Measurements from ENCODE around the gene PLXND1. TPM values are rescaled to one million over a fixed set of nuclear protein-coding genes. Genes with fewer than 3 reads are reported as not detected.
A peak's percentile ranks its signal among the peaks of the same experiment; 100 is the strongest.

The PLXND1 gene
- total RNA-seq, 4 donors from 2014 or later: 50.5 to 89.9 (median 76.6) TPM

GRCh38 chr3:129577925-129578786 lies 28.3 kb downstream of the PLXND1 start:
- WGBS: 72% methylated on average over 16 of the region's 21 CpGs
- H3K27ac ChIP-seq (replicated peaks in 1 of 4): peak overlapping the region; percentile 56 to 60 (median 58)
- no peak for TF ChIP-seq POLR2AphosphoS5 (IDR thresholded peaks at IDR 0.05)
- TF ChIP-seq POLR2A (IDR thresholded peaks at IDR 0.05; ENCODE audit: low read depth): no peak
- no peak for TF ChIP-seq CTCF (IDR thresholded peaks at IDR 0.05)
- no peak for TF ChIP-seq EP300 (IDR thresholded peaks at IDR 0.05)

DNA sequence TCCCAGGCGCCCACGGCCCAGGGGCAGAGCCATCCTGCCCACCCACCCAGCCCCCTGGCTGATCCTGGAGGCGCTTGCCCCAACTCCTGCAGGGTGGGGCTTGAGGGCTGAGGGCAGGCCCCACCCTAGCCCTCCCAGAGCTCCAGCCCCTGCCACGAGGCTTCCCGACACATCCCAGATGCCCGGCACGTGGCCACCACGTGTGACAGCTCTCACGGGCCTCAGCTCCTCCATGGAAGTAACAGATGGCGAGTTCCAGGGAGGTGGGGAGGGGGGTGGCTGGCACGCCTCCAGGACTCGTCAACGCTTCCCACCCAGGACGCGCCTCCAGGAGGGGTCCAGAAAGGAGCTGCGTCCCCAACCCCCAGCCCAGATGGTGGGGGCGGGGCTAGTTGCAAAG lies 29.1 kb downstream of the PLXND1 start:
- 43% methylated on average over 8 of the region's 17 CpGs for WGBS
- peaks cover 8 to 90% (median 68%) of the 10 kb centered on the region in 4 donors for H3K36me3 ChIP-seq
- peak overlapping the region; percentile 56 to 60 (median 58) for H3K27ac ChIP-seq (replicated peaks in 1 of 4)
- no peak for DNase-seq (ENCODE audit: extremely low spot score)
- no peaks in the 10 kb centered on the region for H3K9me3 ChIP-seq
- TF ChIP-seq EP300 (IDR thresholded peaks at IDR 0.05) (no peak), CTCF (IDR thresholded peaks at IDR 0.05) (no peak), POLR2AphosphoS5 (IDR thresholded peaks at IDR 0.05) (no peak), POLR2A (IDR thresholded peaks at IDR 0.05; ENCODE audit: low read depth) (no peak)
- H3K4me3 ChIP-seq: no peak overlapping the region
- intact Hi-C loops (cut with DNase I): no loop called here
- H3K4me1 ChIP-seq: peaks cover 23 to 33% (median 28%) of the 10 kb centered on the region in 4 donors
- H3K27me3 ChIP-seq: no peaks in the 10 kb centered on the region

More at GRCh38 chr3:129577925-129578786, 28.3 kb downstream of the PLXND1 start:
- intact Hi-C loops (cut with DNase I): no loop called here
- Histone ChIP-seq H3K4me1 (peaks cover 23 to 33% (median 28%) of the 10 kb centered on the region in 4 donors), H3K36me3 (peaks cover 7 to 90% (median 65%) of the 10 kb centered on the region in 4 donors), H3K4me3 (no peak overlapping the region), H3K27me3 (no peaks in the 10 kb centered on the region), H3K9me3 (no peaks in the 10 kb centered on the region)
- no peak for DNase-seq (ENCODE audit: extremely low spot score)

DNA sequence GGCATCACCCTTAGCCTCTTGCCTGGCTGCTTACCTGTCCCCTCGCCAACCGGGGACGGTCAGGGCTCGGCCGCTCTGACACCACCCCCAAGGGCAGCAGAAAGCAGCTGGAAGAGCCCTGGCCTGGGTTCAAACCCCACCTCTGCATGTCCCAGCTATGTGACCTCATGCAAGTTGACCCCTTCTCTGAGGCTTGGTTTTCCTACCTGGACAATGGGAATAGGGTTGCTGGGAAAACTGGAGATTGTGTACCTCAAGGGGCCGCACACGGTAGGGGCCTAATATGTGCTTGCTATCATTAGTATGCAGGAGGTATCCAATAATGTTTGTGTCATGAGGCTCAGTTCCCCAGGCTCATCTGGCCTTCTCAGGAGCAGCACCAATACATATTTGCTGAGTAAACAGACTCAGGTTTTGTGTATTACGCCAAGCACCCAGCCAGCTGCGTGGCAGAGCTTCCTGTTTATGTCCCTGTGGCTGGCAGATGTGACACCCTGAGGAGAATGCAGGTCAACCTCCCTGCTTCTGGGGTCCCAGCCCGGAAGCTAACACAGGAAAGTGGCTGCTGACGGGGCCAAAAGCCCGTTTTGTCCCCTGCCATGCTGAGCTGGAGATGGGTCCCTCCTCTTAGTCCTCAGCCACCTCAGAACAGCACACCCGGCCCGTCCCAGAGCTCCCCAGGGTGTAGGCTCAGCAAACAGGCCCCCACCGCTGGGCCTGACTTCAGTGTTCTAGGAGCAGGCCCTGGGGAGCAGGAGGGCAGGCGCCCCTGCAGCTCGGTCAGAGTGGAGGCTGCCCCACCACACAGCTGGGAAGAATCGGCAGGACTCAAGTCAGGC lies 29.7 kb downstream of the PLXND1 start:
- DNase-seq (ENCODE audit: extremely low spot score): no peak
- peaks cover 8 to 90% (median 67%) of the 10 kb centered on the region in 4 donors for H3K36me3 ChIP-seq
- peaks cover 23 to 33% (median 28%) of the 10 kb centered on the region in 4 donors for H3K4me1 ChIP-seq
- no peak overlapping the region for H3K4me3 ChIP-seq
- 95% methylated on average over 7 of the region's 18 CpGs for WGBS
- peak overlapping the region; percentile 56 to 60 (median 58) for H3K27ac ChIP-seq (replicated peaks in 1 of 4)
- H3K9me3 ChIP-seq: no peaks in the 10 kb centered on the region
- no peaks in the 10 kb centered on the region for H3K27me3 ChIP-seq
- no peak for TF ChIP-seq POLR2A (IDR thresholded peaks at IDR 0.05; ENCODE audit: low read depth)
- TF ChIP-seq CTCF (IDR thresholded peaks at IDR 0.05): no peak
- peak; percentile 14 to 50 for TF ChIP-seq POLR2AphosphoS5 (IDR thresholded peaks at IDR 0.05)
- no peak for TF ChIP-seq EP300 (IDR thresholded peaks at IDR 0.05)
- intact Hi-C loops (cut with DNase I): no loop called here

- no peak for DNase-seq (ENCODE audit: extremely low spot score)
- Histone ChIP-seq H3K4me3 (no peak overlapping the region), H3K36me3 (peaks cover 8 to 90% (median 68%) of the 10 kb centered on the region in 4 donors), H3K27me3 (no peaks in the 10 kb centered on the region), H3K27ac (replicated peaks in 1 of 4) (peak overlapping the region in 2 of 4 donors; percentile 36 to 60), H3K9me3 (no peaks in the 10 kb centered on the region), H3K4me1 (peaks cover 23 to 33% (median 28%) of the 10 kb centered on the region in 4 donors)
- TF ChIP-seq CTCF (IDR thresholded peaks at IDR 0.05) (no peak), EP300 (IDR thresholded peaks at IDR 0.05) (no peak)
- intact Hi-C loops (cut with DNase I): no loop called here
- 91% methylated on average over 10 of the region's 10 CpGs for WGBS
Measured at GRCh38 chr3:129575997-129576384, 30.5 kb downstream of the PLXND1 start.
